ENCODE measurements around the gene HMCN1. TPM values are rescaled to one million over a fixed set of nuclear protein-coding genes. Genes with fewer than 3 reads are reported as not detected.

HMCN1 gene
- total RNA-seq, 1 experiment from 2014 or later = 0.23 TPM

DNA sequence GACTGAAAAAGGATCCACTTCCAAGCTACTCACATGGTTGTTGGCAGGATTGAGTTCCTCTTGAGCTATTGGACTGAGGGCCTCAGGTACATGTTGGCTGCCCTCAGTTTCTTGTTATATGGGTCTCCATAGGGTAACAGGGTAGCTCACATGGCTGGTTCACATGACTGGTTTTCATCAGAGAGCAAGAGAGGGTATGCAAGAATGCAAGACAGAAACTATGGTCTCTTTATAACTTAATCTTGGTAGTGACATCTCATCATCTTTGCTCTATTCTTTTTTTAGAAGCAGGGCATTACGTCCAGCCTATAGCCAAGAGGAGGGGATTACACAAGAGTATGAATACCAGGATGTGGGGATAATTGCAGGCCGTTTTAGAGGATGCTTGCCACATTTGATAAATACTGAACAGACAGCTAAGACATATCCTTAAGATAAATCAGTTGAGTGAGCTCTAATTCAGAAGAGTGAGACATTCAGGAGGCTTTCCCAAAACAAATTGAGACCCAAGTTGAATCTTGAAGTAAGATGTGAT is 100.2 kb downstream of the HMCN1 start:
- TF ChIP-seq, protein P1, sequence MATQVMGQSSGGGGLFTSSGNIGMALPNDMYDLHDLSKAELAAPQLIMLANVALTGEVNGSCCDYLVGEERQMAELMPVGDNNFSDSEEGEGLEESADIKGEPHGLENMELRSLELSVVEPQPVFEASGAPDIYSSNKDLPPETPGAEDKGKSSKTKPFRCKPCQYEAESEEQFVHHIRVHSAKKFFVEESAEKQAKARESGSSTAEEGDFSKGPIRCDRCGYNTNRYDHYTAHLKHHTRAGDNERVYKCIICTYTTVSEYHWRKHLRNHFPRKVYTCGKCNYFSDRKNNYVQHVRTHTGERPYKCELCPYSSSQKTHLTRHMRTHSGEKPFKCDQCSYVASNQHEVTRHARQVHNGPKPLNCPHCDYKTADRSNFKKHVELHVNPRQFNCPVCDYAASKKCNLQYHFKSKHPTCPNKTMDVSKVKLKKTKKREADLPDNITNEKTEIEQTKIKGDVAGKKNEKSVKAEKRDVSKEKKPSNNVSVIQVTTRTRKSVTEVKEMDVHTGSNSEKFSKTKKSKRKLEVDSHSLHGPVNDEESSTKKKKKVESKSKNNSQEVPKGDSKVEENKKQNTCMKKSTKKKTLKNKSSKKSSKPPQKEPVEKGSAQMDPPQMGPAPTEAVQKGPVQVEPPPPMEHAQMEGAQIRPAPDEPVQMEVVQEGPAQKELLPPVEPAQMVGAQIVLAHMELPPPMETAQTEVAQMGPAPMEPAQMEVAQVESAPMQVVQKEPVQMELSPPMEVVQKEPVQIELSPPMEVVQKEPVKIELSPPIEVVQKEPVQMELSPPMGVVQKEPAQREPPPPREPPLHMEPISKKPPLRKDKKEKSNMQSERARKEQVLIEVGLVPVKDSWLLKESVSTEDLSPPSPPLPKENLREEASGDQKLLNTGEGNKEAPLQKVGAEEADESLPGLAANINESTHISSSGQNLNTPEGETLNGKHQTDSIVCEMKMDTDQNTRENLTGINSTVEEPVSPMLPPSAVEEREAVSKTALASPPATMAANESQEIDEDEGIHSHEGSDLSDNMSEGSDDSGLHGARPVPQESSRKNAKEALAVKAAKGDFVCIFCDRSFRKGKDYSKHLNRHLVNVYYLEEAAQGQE (IDR thresholded peaks at IDR 0.05; ENCODE audit: insufficient read depth in 1 of 2, low read depth in 2 of 2, low read length in 1 of 2) = no peak
- TF ChIP-seq, protein P2, sequence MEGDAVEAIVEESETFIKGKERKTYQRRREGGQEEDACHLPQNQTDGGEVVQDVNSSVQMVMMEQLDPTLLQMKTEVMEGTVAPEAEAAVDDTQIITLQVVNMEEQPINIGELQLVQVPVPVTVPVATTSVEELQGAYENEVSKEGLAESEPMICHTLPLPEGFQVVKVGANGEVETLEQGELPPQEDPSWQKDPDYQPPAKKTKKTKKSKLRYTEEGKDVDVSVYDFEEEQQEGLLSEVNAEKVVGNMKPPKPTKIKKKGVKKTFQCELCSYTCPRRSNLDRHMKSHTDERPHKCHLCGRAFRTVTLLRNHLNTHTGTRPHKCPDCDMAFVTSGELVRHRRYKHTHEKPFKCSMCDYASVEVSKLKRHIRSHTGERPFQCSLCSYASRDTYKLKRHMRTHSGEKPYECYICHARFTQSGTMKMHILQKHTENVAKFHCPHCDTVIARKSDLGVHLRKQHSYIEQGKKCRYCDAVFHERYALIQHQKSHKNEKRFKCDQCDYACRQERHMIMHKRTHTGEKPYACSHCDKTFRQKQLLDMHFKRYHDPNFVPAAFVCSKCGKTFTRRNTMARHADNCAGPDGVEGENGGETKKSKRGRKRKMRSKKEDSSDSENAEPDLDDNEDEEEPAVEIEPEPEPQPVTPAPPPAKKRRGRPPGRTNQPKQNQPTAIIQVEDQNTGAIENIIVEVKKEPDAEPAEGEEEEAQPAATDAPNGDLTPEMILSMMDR (IDR thresholded peaks at IDR 0.05) = no peak
- TF ChIP-seq TCF7L2 (IDR thresholded peaks at IDR 0.05; ENCODE audit: low read depth, low read length) (no peak), SIN3A (IDR thresholded peaks at IDR 0.05; ENCODE audit: borderline replicate concordance, insufficient read depth, low read depth, low read length) (no peak), POLR2AphosphoS5 (IDR thresholded peaks at IDR 0.05; ENCODE audit: low read depth, low read length) (no peak)
- ATAC-seq (no peak), DNase-seq (ENCODE audit: low read depth, low spot score) (no peak)
- in situ Hi-C loops (cut with HindIII; ENCODE audit: low pct_unique_long_range_greater_than_20kb, low sequenced_read_pairs) = no loop called here
- no TSS peak for BruUV-seq (replicated peaks)
- no peak overlapping the region for H3K4me3 ChIP-seq (ENCODE audit: low read depth in 2 of 2, low read length in 2 of 2)
- no peaks in the 10 kb centered on the region for H3K27me3 ChIP-seq (ENCODE audit: control insufficient read depth, insufficient read depth, low read length)
- no peaks in the 10 kb centered on the region for H3K4me1 ChIP-seq (ENCODE audit: control insufficient read depth, insufficient read depth, low read length)
- intact Hi-C loops (cut with micrococcal nuclease; ENCODE audit: unreplicated experiment) = no loop called here
- ChIA-PET POLR2A (no interaction called here), CTCF (no interaction called here)
- no peaks in the 10 kb centered on the region for H3K9me3 ChIP-seq (ENCODE audit: control insufficient read depth, insufficient read depth, low read depth, low read length)
- no peak overlapping the region for H3K27ac ChIP-seq (ENCODE audit: low read length)
- H3K36me3 ChIP-seq (ENCODE audit: control insufficient read depth, insufficient read depth, low read length) = no peaks in the 10 kb centered on the region

DNA sequence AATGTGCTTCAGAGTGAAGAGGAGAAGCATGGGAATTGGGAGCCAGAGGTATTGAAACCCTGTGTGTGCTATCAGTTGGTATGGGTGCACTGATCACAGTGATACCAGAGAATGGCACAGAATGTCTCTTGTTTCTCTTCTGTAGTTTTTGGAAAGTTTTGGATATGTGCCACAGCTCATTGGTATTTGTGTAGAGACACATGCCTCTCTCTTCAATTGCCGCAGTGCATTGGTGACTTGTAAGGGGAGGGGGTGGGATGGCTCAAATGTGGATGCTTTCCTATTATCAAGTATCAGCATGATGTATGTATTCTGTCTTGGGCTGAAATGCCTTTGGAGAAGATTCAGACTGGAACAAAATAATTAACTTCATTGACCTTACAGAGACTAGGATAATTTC is 101.0 kb downstream of the HMCN1 start:
- H3K36me3 ChIP-seq (ENCODE audit: control insufficient read depth, insufficient read depth, low read length) = no peaks in the 10 kb centered on the region
- H3K27ac ChIP-seq (ENCODE audit: low read length) = no peak overlapping the region
- CTCF ChIA-PET = no interaction called here
- ATAC-seq (no peak), DNase-seq (ENCODE audit: low read depth, low spot score) (no peak)
- POLR2A ChIA-PET = no interaction called here
- intact Hi-C loops (cut with micrococcal nuclease; ENCODE audit: unreplicated experiment) (no loop called here), in situ Hi-C loops (cut with HindIII; ENCODE audit: low pct_unique_long_range_greater_than_20kb, low sequenced_read_pairs) (no loop called here)
- no peak for TF ChIP-seq POLR2AphosphoS5 (IDR thresholded peaks at IDR 0.05; ENCODE audit: low read depth, low read length)
- H3K4me1 ChIP-seq (ENCODE audit: control insufficient read depth, insufficient read depth, low read length) = no peaks in the 10 kb centered on the region
- H3K4me3 ChIP-seq (ENCODE audit: low read depth in 2 of 2, low read length in 2 of 2) = no peak overlapping the region
- BruUV-seq (replicated peaks) = no TSS peak
- H3K27me3 ChIP-seq (ENCODE audit: control insufficient read depth, insufficient read depth, low read length) = no peaks in the 10 kb centered on the region
- no peaks in the 10 kb centered on the region for H3K9me3 ChIP-seq (ENCODE audit: control insufficient read depth, insufficient read depth, low read depth, low read length)

DNA sequence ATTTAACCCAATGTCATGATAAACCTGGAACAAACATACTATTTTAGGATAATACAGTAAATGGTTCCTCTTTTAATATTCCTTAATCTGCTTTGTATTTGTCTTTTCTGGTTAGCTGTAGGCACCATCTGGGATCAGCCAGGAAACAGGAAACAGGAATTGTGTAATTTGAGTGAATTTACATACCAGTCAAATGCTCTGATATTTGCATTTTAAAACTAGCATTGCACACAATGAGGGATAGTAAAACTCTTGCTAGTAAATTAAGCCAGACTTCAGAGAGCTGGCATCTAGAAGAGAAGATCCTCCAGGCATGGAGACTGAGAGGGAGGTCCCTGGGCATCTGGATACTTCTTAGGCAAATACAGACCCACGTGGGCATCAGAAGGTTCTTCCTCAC is 103.5 kb downstream of the HMCN1 start:
- Histone ChIP-seq H3K9me3 (ENCODE audit: control insufficient read depth, insufficient read depth, low read depth, low read length) (no peaks in the 10 kb centered on the region), H3K4me1 (ENCODE audit: control insufficient read depth, insufficient read depth, low read length) (no peaks in the 10 kb centered on the region), H3K36me3 (ENCODE audit: control insufficient read depth, insufficient read depth, low read length) (no peaks in the 10 kb centered on the region), H3K4me3 (ENCODE audit: low read depth in 2 of 2, low read length in 2 of 2) (no peak overlapping the region), H3K27ac (ENCODE audit: low read length) (no peak overlapping the region), H3K27me3 (ENCODE audit: control insufficient read depth, insufficient read depth, low read length) (no peaks in the 10 kb centered on the region)
- TF ChIP-seq TCF7L2 (IDR thresholded peaks at IDR 0.05; ENCODE audit: low read depth, low read length) (no peak), SIN3A (IDR thresholded peaks at IDR 0.05; ENCODE audit: borderline replicate concordance, insufficient read depth, low read depth, low read length) (no peak), POLR2AphosphoS5 (IDR thresholded peaks at IDR 0.05; ENCODE audit: low read depth, low read length) (no peak)
- TF ChIP-seq, protein P2 (IDR thresholded peaks at IDR 0.05) = no peak
- TF ChIP-seq, protein P1 (IDR thresholded peaks at IDR 0.05; ENCODE audit: insufficient read depth in 1 of 2, low read depth in 2 of 2, low read length in 1 of 2) = no peak
- no peak for ATAC-seq
- intact Hi-C loops (cut with micrococcal nuclease; ENCODE audit: unreplicated experiment) = no loop called here
- BruUV-seq (replicated peaks) = no TSS peak
- no peak for DNase-seq (ENCODE audit: low read depth, low spot score)
- in situ Hi-C loops (cut with HindIII; ENCODE audit: low pct_unique_long_range_greater_than_20kb, low sequenced_read_pairs) = no loop called here
- CTCF ChIA-PET = no interaction called here
- POLR2A ChIA-PET = no interaction called here

All from Panc1 (cell line).